Stomach (tissue), 9 donors: ENCODE data around the gene SAP25. TPM values are rescaled to one million over a fixed set of nuclear protein-coding genes. Genes with fewer than 3 reads are reported as not detected.

ENCODE experiments used
- DNase-seq, 2 donors: peaks; one replicate each; pipeline versions ENCODE4 v3.0.0 to v3.0.0-alpha.2; 2013 to 2019
- H3K27ac ChIP-seq, 5 donors: fragments of 200-600 bp in 4 of 5; sonication (generic) in 4 of 5; one replicate each; pipeline ENCODE4 v1.5.1; 2013 to 2019; ENCODE audit warnings: mild to moderate bottlenecking in 1 of 5, moderate library complexity in 1 of 5
- H3K27me3 ChIP-seq, 3 donors: fragments of 200-600 bp; sonication (generic); one replicate each; pipeline ENCODE4 v1.5.1; 2017 to 2019; ENCODE audit warnings: mixed run types in 1 of 3
- H3K36me3 ChIP-seq, 4 donors: fragments of 200-600 bp; sonication (generic); 1 replicate in 3 of 4; 2 replicates in 1 of 4; pipeline ENCODE4 v1.5.1; 2016 to 2019
- H3K4me1 ChIP-seq, 4 donors: fragments of 200-600 bp; sonication (generic); one replicate each; pipeline ENCODE4 v1.5.1; 2016 to 2019
- H3K4me3 ChIP-seq, 4 donors: fragments of 200-600 bp; sonication (generic) in 3 of 4; one replicate each; pipeline ENCODE4 v1.5.1; 2016 to 2019; ENCODE audit warnings: mild to moderate bottlenecking in 1 of 4
- H3K9me3 ChIP-seq, 4 donors: fragments of 200-600 bp; sonication (generic); one replicate each; pipeline ENCODE4 v1.5.1; 2016 to 2019
- EP300 ChIP-seq: sonication (generic); formaldehyde crosslinking; IDR thresholded peaks from one replicate; pipeline ENCODE4 v1.6.1; 2017; ENCODE audit warnings: antibody characterized with exemption
- POLR2A ChIP-seq, 4 donors: fragments of 450-650 bp; IDR thresholded peaks; one replicate each; pipeline ENCODE4 v1.6.1; 2016; ENCODE audit warnings: antibody characterized with exemption in 4 of 4, control low read depth in 2 of 4, mild to moderate bottlenecking in 1 of 4, moderate library complexity in 1 of 4
- POLR2AphosphoS5 ChIP-seq, 3 donors: sonication (generic); formaldehyde crosslinking; IDR thresholded peaks; one replicate each; pipeline ENCODE4 v1.6.1; 2016; ENCODE audit warnings: antibody characterized with exemption in 3 of 3
- WGBS, 5 donors: extraction: QIAGEN DNeasy Blood & Tissue Kit in 3 of 5; methylation state at CpG; one replicate each; pipeline versions ENCODE4 v1.1.5 to v1.1.7; 2013 to 2018; 5-methylcytosine and 5-hydroxymethylcytosine counted together
- intact Hi-C: fragments of 100-400 bp; cut with DNase I; formaldehyde crosslinking; loops from one replicate; pipeline ENCODE4 v1.15.1; 2023; ENCODE audit warnings: low total_unique reads
- polyA plus RNA-seq, 3 donors: library from polyadenylated mRNA; stranded (reverse); fragments of 200-250 nt; gene quantifications; one replicate each; pipeline ENCODE4 v1.2.3, GENCODE V29; 2013
- total RNA-seq, 5 donors: library from RNA; depleted of rRNA; stranded (reverse); fragments of >200 nt; gene quantifications; one replicate each; pipeline versions ENCODE4 v1.1.0 to v1.2.3, GENCODE V29; 2014 to 2016
- TF ChIP-seq, protein P1 (sequence below), 7 experiments: fragments of 450-650 bp in 4 of 7; fragments of 200-600 bp in 3 of 7; sonication (generic) in 3 of 7; IDR thresholded peaks; one replicate each; pipeline ENCODE4 v1.5.1; 2016 to 2019; ENCODE audit warnings: antibody characterized with exemption in 7 of 7, control low read depth in 2 of 7, mild to moderate bottlenecking in 1 of 7
- donor health status: healthy with polysubstance abuse.
- donor health status: Bipolar disorder and iron deficiency.
- donor health status: healthy.

The SAP25 gene
- total and polyA plus RNA-seq, 8 donors, result 0.92 to 4.7 (median 1.8) TPM; not detected in 3

DNA sequence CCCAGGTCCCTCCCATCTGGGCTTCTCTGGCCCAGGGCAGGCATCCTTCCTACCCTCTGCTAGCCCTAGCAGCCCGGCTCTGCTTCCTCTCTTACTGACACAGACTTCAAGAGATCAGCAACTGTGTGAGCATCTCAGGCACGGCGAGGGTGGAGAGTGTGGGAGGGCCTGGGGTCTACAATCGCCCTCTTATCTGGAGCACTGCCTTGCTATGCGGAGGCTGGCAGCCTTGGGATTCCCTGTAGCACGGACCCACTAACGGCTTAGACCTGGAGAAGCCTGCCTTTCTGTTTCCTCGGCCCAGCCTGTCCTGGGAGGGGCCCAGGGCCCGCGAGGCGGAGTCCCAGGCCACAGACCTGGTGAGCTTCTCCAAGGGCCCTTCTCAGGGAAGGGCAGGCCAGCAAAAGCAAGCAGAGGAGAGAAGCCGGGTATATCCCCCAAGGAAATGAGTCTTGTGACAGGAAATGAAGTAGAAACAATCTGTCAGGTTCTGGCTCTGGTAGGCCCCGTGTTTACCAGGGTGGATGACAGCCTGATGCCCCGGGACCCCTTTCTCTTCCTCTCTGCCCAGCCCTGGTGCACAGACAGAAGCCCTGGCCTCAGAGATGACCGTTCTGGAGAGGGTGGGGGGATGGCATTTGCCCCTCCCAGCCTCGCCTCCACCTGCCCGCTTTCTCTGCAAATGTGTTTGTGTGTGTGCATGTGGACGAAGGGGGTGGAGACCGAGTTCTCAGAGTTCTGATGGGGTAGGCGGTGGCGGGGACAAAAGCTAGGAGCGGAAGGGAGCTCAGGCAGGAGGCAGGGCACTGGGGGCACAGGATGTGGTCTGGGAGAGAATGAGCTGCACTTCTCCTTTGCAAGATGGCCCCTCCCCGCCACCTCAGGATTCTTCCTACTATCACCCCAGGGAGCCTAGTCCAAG lies 9.7 kb upstream of the SAP25 start:
- no peaks in the 10 kb centered on the region for H3K27me3 ChIP-seq
- DNase-seq, result peak; percentile 61 to 79

DNA sequence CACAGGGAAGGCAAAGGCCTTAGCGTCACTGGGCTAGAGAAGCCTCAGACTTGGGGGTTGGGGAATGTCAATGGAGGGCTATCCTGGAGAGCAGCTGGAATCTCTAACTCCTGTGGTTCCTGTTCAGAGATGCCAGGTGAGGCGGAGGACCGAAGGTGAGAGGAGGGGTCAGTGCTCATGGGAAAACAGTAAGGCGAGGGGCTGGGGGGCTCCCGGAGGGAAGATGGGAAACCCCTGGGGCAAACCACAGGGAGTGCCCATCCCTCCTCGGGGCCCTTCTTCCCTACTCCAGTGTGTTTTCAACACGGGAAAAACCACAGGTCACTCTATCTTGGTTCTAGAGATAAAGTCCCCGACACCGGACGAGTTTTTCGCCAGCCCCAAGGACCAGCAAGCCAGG lies 8.9 kb upstream of the SAP25 start:
- no peaks in the 10 kb centered on the region for H3K9me3 ChIP-seq
- intact Hi-C loops, result no loop called here
- peaks cover 35 to 54% (median 49%) of the 10 kb centered on the region in 4 donors for H3K4me1 ChIP-seq
- H3K36me3 ChIP-seq, result peaks cover 41 to 52% (median 49%) of the 10 kb centered on the region in 4 donors
- H3K27me3 ChIP-seq, result no peaks in the 10 kb centered on the region
- TF ChIP-seq, protein P1, sequence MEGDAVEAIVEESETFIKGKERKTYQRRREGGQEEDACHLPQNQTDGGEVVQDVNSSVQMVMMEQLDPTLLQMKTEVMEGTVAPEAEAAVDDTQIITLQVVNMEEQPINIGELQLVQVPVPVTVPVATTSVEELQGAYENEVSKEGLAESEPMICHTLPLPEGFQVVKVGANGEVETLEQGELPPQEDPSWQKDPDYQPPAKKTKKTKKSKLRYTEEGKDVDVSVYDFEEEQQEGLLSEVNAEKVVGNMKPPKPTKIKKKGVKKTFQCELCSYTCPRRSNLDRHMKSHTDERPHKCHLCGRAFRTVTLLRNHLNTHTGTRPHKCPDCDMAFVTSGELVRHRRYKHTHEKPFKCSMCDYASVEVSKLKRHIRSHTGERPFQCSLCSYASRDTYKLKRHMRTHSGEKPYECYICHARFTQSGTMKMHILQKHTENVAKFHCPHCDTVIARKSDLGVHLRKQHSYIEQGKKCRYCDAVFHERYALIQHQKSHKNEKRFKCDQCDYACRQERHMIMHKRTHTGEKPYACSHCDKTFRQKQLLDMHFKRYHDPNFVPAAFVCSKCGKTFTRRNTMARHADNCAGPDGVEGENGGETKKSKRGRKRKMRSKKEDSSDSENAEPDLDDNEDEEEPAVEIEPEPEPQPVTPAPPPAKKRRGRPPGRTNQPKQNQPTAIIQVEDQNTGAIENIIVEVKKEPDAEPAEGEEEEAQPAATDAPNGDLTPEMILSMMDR (IDR thresholded peaks at IDR 0.05), result no peak
- TF ChIP-seq POLR2A (IDR thresholded peaks at IDR 0.05) (no peak), EP300 (no peak), POLR2AphosphoS5 (IDR thresholded peaks at IDR 0.05) (no peak)
- H3K4me3 ChIP-seq, result peak overlapping the region in 3 of 4 donors; percentile 89 to 97 (median 91)
- peak overlapping the region in 4 of 5 donors; percentile 95 to 99 (median 98) for H3K27ac ChIP-seq
- DNase-seq, result no peak
- 33 to 59% (median 37%) methylated on average over 11 of the region's 11 CpGs for WGBS, 5 donors

More for the DNA sequence above, 9.7 kb upstream of the SAP25 start:
- intact Hi-C loops, result no loop called here
- peaks cover 34 to 45% (median 42%) of the 10 kb centered on the region in 4 donors for H3K36me3 ChIP-seq
- peak overlapping the region; percentile 70 to 97 (median 90) for H3K4me3 ChIP-seq
- peak overlapping the region; percentile 16 to 99 (median 97) for H3K27ac ChIP-seq
- no peaks in the 10 kb centered on the region for H3K9me3 ChIP-seq
- 15 to 29% (median 20%) methylated on average over 21 to 23 of the region's 23 CpGs for WGBS, 5 donors
- TF ChIP-seq POLR2AphosphoS5 (IDR thresholded peaks at IDR 0.05) (peak in 1 of 3 donors; percentile 4), POLR2A (IDR thresholded peaks at IDR 0.05) (no peak), EP300 (no peak)
- TF ChIP-seq, protein P1 (IDR thresholded peaks at IDR 0.05), result no peak
- peaks cover 35 to 54% (median 49%) of the 10 kb centered on the region in 4 donors for H3K4me1 ChIP-seq

DNA sequence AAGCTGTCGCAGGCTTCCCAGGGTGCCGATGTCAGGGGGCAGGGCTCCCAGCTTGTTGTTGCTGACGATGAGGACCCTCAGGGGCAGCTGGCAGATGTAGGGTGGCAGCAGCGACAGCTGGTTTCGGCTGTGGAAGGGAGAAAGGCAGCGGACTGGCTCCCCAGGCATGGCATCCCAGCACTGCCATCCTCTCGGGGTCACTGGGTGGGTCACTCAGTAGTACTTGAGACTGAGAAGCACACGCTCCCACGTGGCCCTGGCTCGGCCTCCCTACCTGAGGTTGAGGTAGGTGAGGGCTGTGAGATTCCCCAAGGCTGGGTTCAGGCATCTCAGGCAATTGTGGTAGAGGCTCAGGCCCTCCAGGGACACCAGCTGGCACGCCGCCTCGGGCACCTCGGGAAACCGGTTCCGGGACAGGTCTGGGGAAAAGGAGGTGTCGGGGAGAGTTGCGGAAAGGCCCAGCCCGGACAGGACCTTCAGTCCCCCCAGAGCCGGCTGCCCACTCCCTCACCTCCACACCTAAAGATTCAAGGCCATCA lies 8.4 kb upstream of the SAP25 start:
- Histone ChIP-seq H3K4me1 (peaks cover 35 to 48% (median 45%) of the 10 kb centered on the region in 4 donors), H3K9me3 (no peaks in the 10 kb centered on the region), H3K27me3 (no peaks in the 10 kb centered on the region), H3K4me3 (peak overlapping the region in 1 of 4 donors; percentile 89), H3K36me3 (peaks cover 46 to 57% (median 55%) of the 10 kb centered on the region in 4 donors), H3K27ac (peak overlapping the region in 4 of 5 donors; percentile 95 to 99 (median 98))
- peak; percentile 64 to 86 for DNase-seq
- 42 to 83% (median 58%) methylated on average over 8 to 20 of the region's 20 CpGs for WGBS, 5 donors
- TF ChIP-seq, protein P1 (IDR thresholded peaks at IDR 0.05), result no peak
- TF ChIP-seq POLR2AphosphoS5 (IDR thresholded peaks at IDR 0.05) (no peak), POLR2A (IDR thresholded peaks at IDR 0.05) (no peak), EP300 (no peak)
- intact Hi-C loops, result no loop called here

DNA sequence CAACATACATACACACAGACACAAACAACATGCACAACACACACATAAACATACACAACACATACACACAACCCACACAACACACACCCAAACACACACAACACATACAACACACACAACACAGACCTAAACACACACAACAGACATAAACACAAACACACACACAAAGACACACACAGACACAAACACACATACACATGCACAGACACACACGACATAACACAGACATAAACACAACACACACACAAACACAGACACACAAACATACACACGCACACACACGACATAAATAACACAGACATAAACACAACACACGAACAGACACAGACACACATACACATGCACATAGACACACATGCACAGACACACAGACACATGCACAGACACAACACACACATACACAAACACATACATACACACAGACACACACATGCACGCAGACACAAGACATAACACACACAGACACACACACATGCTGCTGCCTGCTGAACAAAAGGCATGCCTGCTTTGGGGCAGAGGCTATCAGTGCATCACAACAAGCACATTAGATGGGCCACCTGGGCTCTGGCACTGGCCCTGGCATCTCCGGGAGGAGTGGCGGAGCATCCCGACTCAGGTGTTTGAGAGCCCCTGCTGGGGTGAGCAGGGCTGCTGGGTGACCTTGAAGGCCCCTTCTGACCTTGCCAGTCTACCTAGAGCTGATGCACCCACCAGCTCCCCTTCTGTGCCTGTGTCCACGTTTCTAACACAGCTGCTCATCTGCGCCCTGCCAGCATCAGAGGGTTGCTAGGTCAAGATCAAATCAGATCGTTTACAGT lies 7.0 kb upstream of the SAP25 start:
- Histone ChIP-seq H3K36me3 (peaks cover 61 to 72% (median 69%) of the 10 kb centered on the region in 4 donors), H3K4me3 (no peak overlapping the region), H3K27me3 (no peaks in the 10 kb centered on the region), H3K9me3 (no peaks in the 10 kb centered on the region), H3K4me1 (peaks cover 35 to 44% (median 39%) of the 10 kb centered on the region in 4 donors), H3K27ac (no peak overlapping the region)
- TF ChIP-seq EP300 (no peak), POLR2A (IDR thresholded peaks at IDR 0.05) (no peak), POLR2AphosphoS5 (IDR thresholded peaks at IDR 0.05) (no peak)
- intact Hi-C loops, result no loop called here
- 84 to 90% (median 88%) methylated on average over 9 to 11 of the region's 11 CpGs for WGBS, 5 donors
- no peak for DNase-seq
